Sigmoid colon (tissue), 7 donors: ENCODE measurements around the gene LRCH1. TPM values are rescaled to one million over a fixed set of nuclear protein-coding genes. Genes with fewer than 3 reads are reported as not detected.
"Not testable (repeated sequence)": the region's sequence is repeated elsewhere in the genome, so short reads cannot be mapped to it uniquely, and the experiment has no call there.

ENCODE experiments used
- DNase-seq: peaks from one replicate; pipeline ENCODE4 v3.0.0-alpha.2; 2019
- H3K27ac ChIP-seq, 4 donors: fragments of 200-600 bp; sonication (generic); one replicate each; pipeline ENCODE4 v1.5.1; 2016 to 2019; ENCODE audit warnings: mild to moderate bottlenecking in 1 of 4
- H3K27me3 ChIP-seq, 3 donors: fragments of 200-600 bp; sonication (generic); one replicate each; pipeline ENCODE4 v1.5.1; 2019; ENCODE audit warnings: mild to moderate bottlenecking in 1 of 3
- H3K36me3 ChIP-seq, 4 donors: fragments of 200-600 bp; sonication (generic); one replicate each; pipeline ENCODE4 v1.5.1; 2016 to 2019
- H3K4me1 ChIP-seq, 4 donors: fragments of 200-600 bp; sonication (generic); one replicate each; pipeline ENCODE4 v1.5.1; 2017 to 2019
- H3K4me3 ChIP-seq, 4 donors: fragments of 200-600 bp; sonication (generic); one replicate each; pipeline ENCODE4 v1.5.1; 2017 to 2019; ENCODE audit warnings: mild to moderate bottlenecking in 2 of 4, moderate library complexity in 1 of 4
- H3K9me3 ChIP-seq, 4 donors: fragments of 200-600 bp in 3 of 4; sonication (generic) in 3 of 4; one replicate each; pipeline versions ENCODE4 v1.5.1 to v1.6.1; 2013 to 2019
- EP300 ChIP-seq, 4 donors: sonication (generic); formaldehyde crosslinking; IDR thresholded peaks; one replicate each; pipeline ENCODE4 v1.6.1; 2017; ENCODE audit warnings: antibody characterized with exemption in 4 of 4
- POLR2A ChIP-seq, 2 donors: fragments of 450-650 bp; IDR thresholded peaks; one replicate each; pipeline ENCODE4 v1.6.1; 2016; ENCODE audit warnings: antibody characterized with exemption in 2 of 2, mild to moderate bottlenecking in 2 of 2, moderate library complexity in 2 of 2
- POLR2AphosphoS5 ChIP-seq, 4 donors: sonication (generic); formaldehyde crosslinking; IDR thresholded peaks; one replicate each; pipeline ENCODE4 v1.6.1; 2017; ENCODE audit warnings: antibody characterized with exemption in 4 of 4
- WGBS, 2 donors: extraction: QIAGEN DNeasy Blood & Tissue Kit; methylation state at CpG; one replicate each; pipeline ENCODE4 v1.1.7; 2013; 5-methylcytosine and 5-hydroxymethylcytosine counted together
- intact Hi-C: fragments of 100-400 bp; cut with DNase I; formaldehyde crosslinking; loops from one replicate; pipeline ENCODE4 v1.15.1; 2023
- polyA plus RNA-seq, 3 donors: library from polyadenylated mRNA; stranded (reverse); fragments of 200-250 nt; gene quantifications; one replicate each; pipeline ENCODE4 v1.2.3, GENCODE V29; 2013
- total RNA-seq, 4 donors: library from RNA; depleted of rRNA; stranded (reverse); fragments of >200 nt; gene quantifications; one replicate each; pipeline ENCODE4 v1.1.0, GENCODE V29; 2016
- TF ChIP-seq, protein P1 (sequence below), 4 experiments: fragments of 450-650 bp in 3 of 4; fragments of 200-600 bp in 1 of 4; IDR thresholded peaks; one replicate each; pipeline ENCODE4 v1.5.1; 2016 to 2019; ENCODE audit warnings: antibody characterized with exemption in 4 of 4, mild to moderate bottlenecking in 3 of 4, moderate library complexity in 2 of 4
- donor health status: healthy with polysubstance abuse.
- donor health status: Bipolar disorder and iron deficiency.
- donor health status: healthy.

The LRCH1 gene
- total and polyA plus RNA-seq, 7 donors = 4.2 to 54.0 (median 32.4) TPM

DNA sequence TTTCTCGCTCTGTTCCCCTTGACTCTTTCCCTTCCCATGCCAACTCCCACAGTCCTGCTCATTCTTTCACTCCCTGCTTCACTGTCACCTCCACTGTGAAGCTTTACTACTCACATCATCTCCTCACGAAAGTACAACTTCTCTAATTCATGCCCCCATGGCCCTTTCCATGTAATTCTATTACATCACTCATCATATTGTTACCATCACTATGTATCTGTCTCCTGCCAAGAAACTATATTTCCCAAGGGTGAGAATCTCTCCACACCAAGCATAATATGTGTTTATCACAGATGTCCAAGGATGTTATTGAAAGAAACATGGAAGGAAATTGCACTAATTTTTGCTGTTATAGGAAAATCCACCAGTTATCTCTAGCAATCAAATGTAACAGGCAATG lies 37.2 kb upstream of the LRCH1 start:
- Histone ChIP-seq H3K9me3 (no peaks in the 10 kb centered on the region), H3K4me3 (no peak overlapping the region), H3K27ac (no peak overlapping the region), H3K27me3 (no peaks in the 10 kb centered on the region), H3K36me3 (no peaks in the 10 kb centered on the region), H3K4me1 (no peaks in the 10 kb centered on the region)
- DNase-seq = no peak
- TF ChIP-seq POLR2AphosphoS5 (IDR thresholded peaks at IDR 0.05) (no peak), POLR2A (IDR thresholded peaks at IDR 0.05) (no peak), EP300 (IDR thresholded peaks at IDR 0.05) (no peak)
- TF ChIP-seq, protein P1, sequence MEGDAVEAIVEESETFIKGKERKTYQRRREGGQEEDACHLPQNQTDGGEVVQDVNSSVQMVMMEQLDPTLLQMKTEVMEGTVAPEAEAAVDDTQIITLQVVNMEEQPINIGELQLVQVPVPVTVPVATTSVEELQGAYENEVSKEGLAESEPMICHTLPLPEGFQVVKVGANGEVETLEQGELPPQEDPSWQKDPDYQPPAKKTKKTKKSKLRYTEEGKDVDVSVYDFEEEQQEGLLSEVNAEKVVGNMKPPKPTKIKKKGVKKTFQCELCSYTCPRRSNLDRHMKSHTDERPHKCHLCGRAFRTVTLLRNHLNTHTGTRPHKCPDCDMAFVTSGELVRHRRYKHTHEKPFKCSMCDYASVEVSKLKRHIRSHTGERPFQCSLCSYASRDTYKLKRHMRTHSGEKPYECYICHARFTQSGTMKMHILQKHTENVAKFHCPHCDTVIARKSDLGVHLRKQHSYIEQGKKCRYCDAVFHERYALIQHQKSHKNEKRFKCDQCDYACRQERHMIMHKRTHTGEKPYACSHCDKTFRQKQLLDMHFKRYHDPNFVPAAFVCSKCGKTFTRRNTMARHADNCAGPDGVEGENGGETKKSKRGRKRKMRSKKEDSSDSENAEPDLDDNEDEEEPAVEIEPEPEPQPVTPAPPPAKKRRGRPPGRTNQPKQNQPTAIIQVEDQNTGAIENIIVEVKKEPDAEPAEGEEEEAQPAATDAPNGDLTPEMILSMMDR (IDR thresholded peaks at IDR 0.05) = no peak
- 71 to 93% methylated on average over 2 of the region's 2 CpGs for WGBS, 2 donors
- intact Hi-C loops = no loop called here

DNA sequence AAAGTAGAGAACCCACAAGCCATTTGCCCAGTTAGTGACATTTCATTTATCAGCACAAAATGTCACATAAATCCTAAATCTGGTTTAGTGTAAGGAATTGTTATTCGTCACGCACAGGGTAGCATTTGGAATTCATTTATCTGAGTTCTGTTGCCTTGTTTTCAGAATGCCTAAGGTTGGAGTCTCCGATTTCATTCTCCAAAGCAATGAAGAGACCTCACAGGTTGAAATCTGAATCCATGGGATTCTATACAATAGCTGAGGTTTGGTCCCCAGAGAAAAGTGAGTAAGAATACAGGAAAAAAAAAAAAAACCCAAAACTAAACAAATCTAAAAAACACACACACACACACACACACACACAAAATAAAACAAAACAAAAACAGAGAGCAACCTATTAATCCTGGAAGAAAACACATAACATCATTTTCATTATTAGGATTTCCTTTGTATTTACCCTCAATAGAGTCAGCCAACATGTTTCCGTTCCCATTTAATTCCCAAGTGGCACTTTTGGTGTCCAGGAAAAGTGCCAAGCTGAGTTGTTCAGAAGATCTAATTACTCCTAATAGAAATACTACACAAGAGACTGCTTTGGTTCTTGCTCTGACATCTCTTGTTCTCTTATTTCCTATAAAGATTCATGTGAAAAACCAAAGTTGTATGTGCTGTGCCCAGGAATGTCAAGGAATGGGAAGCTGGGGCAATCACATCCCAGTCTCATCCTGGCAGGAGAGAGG lies 36.2 kb upstream of the LRCH1 start:
- Histone ChIP-seq H3K36me3 (no peaks in the 10 kb centered on the region), H3K27ac (no peak overlapping the region), H3K4me1 (no peaks in the 10 kb centered on the region), H3K27me3 (no peaks in the 10 kb centered on the region), H3K9me3 (no peaks in the 10 kb centered on the region), H3K4me3 (no peak overlapping the region)
- intact Hi-C loops = no loop called here
- 83 to 92% methylated on average over 4 of the region's 4 CpGs for WGBS, 2 donors
- TF ChIP-seq POLR2A (IDR thresholded peaks at IDR 0.05) (no peak), EP300 (IDR thresholded peaks at IDR 0.05) (no peak), POLR2AphosphoS5 (IDR thresholded peaks at IDR 0.05) (no peak)
- TF ChIP-seq, protein P1 (IDR thresholded peaks at IDR 0.05) = no peak
- no peak for DNase-seq

DNA sequence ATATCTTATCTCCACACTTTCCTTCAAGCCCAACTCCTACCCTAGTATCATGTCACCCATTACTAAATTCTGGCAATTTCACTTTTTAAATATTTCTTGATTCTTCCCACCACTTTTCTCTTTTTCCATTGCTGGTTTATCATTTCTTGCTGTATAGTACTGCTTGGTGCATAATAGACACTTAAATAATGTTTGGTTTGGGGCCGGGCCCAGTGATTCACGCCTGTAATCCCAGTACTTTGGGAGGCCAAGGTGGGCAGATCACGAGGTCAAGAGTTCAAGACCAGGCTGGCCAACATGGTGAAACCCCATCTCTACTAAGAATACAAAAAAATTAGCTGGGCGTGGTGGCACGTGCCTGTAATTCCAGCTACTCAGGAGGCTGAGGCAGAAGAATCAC lies 35.2 kb upstream of the LRCH1 start:
- H3K4me3 ChIP-seq, DNase-seq, intact Hi-C loops, H3K36me3 ChIP-seq, H3K9me3 ChIP-seq, H3K4me1 ChIP-seq, H3K27me3 ChIP-seq, H3K27ac ChIP-seq: not testable (repeated sequence)
- 46 to 81% methylated on average over 5 of the region's 5 CpGs for WGBS, 2 donors

DNA sequence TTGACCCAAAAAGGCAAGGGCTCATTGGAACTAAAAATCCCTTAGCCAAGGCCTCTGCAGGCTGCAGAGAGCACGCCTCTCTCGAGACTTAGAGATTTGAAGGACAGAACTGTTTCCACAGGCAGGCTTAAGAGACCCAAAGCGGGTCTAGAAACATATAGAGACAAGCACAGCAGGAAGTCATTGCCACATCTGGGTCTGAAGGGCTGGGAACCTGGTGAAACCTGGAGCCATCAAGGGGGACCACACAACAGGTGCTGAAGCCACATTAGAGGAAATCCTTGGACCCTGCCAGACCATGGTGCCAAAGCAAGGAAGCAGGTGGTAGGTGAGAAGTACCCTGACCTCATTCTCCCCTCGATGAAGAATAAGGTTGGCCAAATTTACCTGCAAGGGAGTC lies 33.8 kb upstream of the LRCH1 start:
- WGBS, 2 donors = 79 to 84% methylated on average over 4 of the region's 4 CpGs
- H3K36me3 ChIP-seq = no peaks in the 10 kb centered on the region
- intact Hi-C loops = no loop called here
- TF ChIP-seq, protein P1 (IDR thresholded peaks at IDR 0.05) = no peak
- no peak for TF ChIP-seq POLR2AphosphoS5 (IDR thresholded peaks at IDR 0.05)
- no peak for TF ChIP-seq EP300 (IDR thresholded peaks at IDR 0.05)
- TF ChIP-seq POLR2A (IDR thresholded peaks at IDR 0.05) = no peak
- H3K27ac ChIP-seq = no peak overlapping the region
- H3K27me3 ChIP-seq = no peaks in the 10 kb centered on the region
- H3K9me3 ChIP-seq = no peaks in the 10 kb centered on the region
- no peak for DNase-seq
- H3K4me1 ChIP-seq = peaks cover 0 to 3% (median 0%) of the 10 kb centered on the region in 4 donors
- H3K4me3 ChIP-seq = no peak overlapping the region

DNA sequence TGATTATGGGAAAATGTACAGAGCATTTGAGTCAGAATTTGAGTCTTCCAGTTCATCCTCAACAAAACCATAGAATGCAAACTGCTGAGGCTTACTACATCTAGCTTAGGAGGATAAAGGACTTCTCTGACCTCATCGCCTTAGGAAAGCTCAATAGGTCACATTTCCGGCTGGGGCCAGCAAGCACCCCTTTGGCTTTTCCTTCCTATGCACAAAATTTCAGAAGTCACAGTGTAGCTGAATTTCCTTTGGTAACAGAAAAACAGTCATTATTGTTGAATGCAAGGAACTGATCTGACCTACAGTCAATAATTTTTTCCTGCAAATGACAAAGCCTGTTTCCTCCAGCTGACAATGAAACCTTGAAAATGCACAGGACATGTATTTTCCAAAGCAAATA lies 32.8 kb upstream of the LRCH1 start:
- WGBS, 2 donors = 71 to 86% methylated on average over 2 of the region's 2 CpGs
- peaks cover 0 to 3% (median 0%) of the 10 kb centered on the region in 4 donors for H3K4me1 ChIP-seq
- H3K36me3 ChIP-seq = no peaks in the 10 kb centered on the region
- DNase-seq = no peak
- intact Hi-C loops = no loop called here
- no peak overlapping the region for H3K27ac ChIP-seq
- H3K27me3 ChIP-seq = no peaks in the 10 kb centered on the region
- peak in 1 of 4 donors; percentile 16 for TF ChIP-seq POLR2AphosphoS5 (IDR thresholded peaks at IDR 0.05)
- TF ChIP-seq EP300 (IDR thresholded peaks at IDR 0.05) = no peak
- H3K4me3 ChIP-seq = no peak overlapping the region
- H3K9me3 ChIP-seq = no peaks in the 10 kb centered on the region

DNA sequence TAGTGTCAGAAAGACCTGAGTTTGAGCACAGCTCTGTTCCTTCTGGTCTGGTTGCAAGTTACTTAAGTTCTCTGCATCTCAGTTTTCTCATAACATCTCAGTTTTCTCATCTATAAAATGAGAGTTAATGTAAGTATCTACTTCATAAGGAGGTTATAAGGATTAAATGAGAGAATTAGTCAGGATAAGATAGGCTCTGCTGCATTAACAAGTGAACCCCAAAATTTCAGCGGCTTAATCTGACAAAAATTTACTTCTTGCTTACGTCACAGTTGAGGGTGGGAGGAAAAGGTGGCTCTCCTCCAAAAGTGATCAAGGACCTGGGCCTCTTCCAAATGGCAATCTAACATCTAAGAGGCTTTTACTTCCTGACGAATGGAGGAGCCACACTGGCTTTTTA lies 31.5 kb upstream of the LRCH1 start:
- WGBS, 2 donors = 58 to 67% methylated on average over 3 of the region's 3 CpGs
- H3K4me3 ChIP-seq = no peak overlapping the region

More for the DNA sequence above, 31.5 kb upstream of the LRCH1 start:
- TF ChIP-seq POLR2A (IDR thresholded peaks at IDR 0.05) = no peak
- TF ChIP-seq, protein P1 (IDR thresholded peaks at IDR 0.05) = no peak
- no peak for TF ChIP-seq EP300 (IDR thresholded peaks at IDR 0.05)
- TF ChIP-seq POLR2AphosphoS5 (IDR thresholded peaks at IDR 0.05) = no peak
- no peak for DNase-seq
- Histone ChIP-seq H3K4me1 (peaks cover 0 to 3% (median 0%) of the 10 kb centered on the region in 4 donors), H3K36me3 (no peaks in the 10 kb centered on the region), H3K27ac (no peak overlapping the region), H3K27me3 (no peaks in the 10 kb centered on the region), H3K9me3 (no peaks in the 10 kb centered on the region)
- intact Hi-C loops = no loop called here
